T47D (cell line): ENCODE results near the gene CEP85.
"Not testable (repeated sequence)": the region's sequence is repeated elsewhere in the genome, so short reads cannot be mapped to it uniquely, and the experiment has no call there.

Experiments
- DNase-seq, 2 experiments: peaks; one replicate each; pipeline versions ENCODE4 v3.0.0 to v3.0.0-alpha.2; 2011 to 2012; ENCODE audit warnings: low read depth in 1 of 2, low spot score in 1 of 2
- JUND ChIP-seq: IDR thresholded peaks from 2 replicates; pipeline ENCODE4 v1.6.1; 2012; ENCODE audit warnings: low read depth
- in situ Hi-C: cut with HindIII; loops from 2 replicates; pipeline ENCODE4 v1.10.0; 2016; ENCODE audit warnings: low sequenced_read_pairs, low pct_unique_long_range_greater_than_20kb

Gene CEP85

DNA sequence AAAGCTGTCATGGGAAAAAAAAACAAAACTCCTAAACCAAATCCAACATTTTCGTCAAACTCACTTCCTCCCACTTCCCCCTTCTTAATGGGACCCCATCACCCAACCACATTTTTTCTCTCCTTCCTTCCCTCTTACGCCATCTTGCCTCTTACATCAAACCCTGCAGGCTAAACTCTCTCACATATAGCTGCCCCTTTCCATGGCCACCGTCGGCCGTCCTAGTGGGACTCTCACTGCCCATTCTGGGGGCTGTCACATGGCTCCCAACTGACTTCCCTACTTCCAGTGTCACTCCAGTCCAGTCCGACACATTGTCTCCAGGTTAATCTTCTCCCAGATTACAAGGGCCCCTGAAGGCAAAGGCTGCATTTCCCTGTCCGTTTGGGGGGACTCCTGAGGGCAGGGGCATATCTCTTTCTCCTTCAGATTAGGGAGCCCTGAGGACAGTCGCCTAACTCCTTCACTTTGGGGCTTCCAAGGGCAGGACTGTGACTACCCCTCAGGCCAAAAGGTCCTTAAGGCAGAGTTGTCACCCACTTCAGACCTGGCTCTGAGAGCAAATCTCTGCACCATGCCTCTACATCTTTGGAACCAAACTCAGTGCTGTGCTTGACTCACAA lies 71.8 kb downstream of the CEP85 start:
- in situ Hi-C loops: no loop called here
- TF ChIP-seq JUND: no peak
- no peak for DNase-seq

DNA sequence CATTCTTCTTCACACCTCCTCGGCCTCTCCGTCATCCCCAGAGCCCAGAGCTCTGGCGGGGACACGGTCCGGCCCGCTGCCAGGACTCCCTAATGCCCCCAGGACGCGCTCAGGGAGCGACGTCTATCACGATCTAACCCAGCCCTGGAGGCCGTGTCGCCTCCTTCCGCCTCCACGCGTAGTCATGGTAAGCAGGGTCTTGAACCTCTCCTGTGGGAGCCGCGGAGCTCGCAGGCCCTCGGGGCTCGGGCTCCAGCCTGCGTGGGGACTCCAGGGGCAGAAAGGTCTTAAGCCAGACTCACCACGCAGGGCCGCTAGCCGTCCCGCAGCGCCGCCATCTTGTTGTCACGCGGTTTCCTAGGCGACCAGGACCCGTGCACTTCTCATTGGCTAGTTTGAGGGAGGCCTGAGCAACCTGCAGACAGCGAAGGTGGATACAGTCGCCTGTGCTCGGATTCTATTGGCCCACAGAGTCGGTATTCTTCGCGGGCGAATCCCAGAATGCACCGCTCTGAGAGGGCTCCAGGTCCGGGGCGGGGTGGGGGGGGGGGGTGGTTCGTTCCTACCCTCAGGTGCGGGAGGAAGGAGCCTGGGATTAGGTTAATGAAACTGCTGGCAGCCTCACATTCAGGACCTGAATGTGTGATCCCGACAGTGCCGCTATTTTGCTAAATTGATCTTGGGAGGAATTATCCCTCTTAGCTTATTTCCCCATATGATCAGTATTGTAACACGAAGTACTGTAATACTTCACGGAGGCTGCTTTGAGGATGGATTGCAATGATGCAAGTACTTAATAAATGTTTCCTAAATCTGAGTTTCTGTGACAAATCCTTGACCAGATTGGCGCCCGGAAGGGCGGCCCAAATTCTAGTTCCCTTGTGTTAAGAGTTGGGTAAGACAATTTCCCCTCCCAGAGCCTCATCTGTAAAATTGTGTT lies 72.6 kb downstream of the CEP85 start, which contains the start of gene UBXN11:
UBXN11 (minus strand) TSS at position 347 of the 940 bp plus-strand sequence. CDS start 3,753 bp downstream, outside the sequence.
- no peak for TF ChIP-seq JUND
- in situ Hi-C loops: no loop called here
- peak; percentile 97 to 98 for DNase-seq

DNA sequence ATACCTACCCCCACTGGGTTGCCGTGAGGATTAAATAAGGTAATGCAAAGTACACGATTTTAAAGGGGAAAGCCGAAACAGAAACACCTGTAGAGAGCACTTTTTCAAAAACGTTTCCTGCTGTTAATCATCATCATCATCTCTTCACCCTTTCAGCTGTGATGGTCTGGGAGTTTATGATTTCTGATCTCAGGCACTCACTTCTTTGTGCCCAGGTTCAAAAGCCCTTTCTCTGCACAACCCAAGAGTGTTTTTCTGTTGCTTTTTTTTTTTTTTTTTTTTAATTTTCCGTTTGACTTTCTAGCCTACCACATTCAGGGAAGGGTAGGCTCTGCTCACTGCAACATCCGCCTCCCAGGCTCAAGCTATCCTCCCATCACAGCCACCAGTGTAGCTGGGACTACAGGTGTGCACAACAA lies 73.4 kb downstream of the CEP85 start:
- in situ Hi-C loops: no loop called here
- TF ChIP-seq JUND: no peak
- DNase-seq: no peak

DNA sequence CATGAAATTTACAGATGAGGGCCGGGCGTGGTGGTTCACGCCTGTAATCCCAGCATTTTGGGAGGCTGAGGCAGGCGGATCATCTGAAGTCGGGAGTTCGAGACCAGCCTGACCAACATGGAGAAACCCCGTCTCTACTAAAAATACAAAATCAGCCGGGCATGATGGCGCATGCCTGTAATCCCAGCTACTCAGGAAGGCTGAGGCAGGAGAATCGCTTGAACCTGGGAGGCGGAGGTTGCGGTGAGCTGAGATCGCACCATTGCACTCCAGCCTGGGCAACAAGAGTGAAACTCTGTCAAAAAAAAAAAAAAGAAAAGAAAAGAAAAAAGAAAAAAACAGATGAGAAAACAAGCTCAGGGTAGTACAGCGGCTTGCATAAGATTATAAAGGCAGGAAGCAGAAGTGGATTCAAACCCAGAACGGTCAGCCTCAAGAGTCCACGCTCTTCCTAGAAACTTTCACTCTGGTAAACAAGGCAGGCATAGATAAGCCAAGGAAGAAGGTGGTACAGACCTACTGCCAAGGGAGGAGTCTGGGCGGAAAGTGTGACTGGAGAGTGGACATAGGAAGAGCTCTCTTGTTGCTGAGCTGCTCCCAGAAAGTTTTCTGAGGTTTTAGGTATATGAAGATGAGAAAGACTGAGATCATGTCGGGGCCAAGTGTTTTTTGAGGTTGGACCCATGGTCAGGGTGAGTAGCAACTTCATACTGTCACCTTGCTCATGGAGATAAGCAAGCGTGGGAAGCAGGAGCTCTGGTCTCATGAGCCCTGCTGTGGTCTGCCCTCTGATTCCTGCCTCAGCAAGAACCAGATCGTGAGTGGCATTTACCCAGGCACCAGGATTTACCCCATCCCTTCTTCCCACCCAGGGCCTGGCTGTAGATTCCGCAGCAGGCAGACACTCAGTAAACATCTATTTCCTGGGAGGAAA lies 74.2 kb downstream of the CEP85 start:
- in situ Hi-C loops, DNase-seq: not testable (repeated sequence)

DNA sequence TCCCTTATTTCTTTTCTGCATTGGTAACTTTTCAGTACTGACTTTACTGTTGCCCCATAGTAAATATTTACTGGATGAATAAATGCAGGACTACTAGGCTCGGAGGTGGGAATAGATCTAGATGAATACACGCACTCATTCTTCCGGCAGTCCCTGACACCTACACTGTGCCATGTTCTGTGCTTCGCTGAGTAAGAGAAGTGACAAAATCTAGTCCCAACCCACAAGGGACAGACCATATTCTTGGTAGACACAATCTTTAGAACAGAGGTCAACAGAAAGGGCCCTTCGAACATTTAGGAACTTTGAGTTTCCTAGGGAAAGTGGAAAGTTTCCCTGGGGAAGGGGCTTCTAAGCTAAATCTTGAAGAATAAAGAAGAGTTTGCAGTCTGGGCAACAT lies 80.5 kb downstream of the CEP85 start:
- DNase-seq: no peak
- no peak for TF ChIP-seq JUND
- in situ Hi-C loops: no loop called here

DNA sequence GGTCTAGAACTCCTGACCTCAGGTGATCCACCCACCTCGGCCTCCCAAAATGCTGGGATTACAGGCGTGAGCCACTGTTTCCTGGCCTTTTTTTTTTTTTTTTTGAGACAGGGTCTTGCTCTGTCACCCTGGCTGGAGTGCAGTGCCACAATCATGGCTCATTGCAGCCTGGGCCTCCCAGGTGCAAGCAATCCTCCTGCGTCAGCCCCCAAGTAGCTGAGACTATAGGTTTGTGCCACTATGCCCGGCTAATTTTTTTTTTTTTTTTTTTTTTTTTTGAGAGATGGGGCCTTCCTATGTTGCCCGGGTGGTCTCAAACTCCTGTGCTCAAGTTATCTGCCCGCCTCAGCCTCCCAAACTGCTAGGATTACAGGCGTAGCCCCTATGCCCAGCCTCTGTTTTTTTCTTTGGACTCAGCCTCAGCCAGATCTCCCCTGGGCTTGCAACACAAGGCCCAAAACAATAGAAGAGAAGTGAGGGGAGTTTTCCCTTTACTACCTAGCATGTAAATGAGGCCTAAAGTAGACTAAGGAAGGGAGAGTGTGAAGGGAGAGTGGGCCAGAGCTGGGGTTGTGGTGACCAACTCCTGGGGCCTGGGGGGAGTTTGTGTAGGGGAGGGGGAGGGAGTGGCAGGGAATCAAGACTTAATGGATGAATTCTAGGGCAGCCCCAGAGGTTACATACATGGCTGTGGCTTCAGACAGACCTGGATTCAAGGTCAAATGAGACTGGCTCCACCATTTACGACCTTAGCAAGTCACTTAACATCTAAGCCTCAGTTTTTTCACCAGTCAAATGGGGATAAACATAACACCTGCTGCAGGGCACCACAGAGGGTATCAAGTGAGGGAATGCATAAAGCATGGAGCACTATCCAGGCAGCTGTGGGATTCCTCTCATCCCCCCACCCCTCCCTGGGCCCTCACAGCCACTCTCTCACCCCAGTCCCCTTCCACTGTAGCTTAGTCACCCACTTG lies 82.2 kb downstream of the CEP85 start:
- TF ChIP-seq JUND: no peak
- DNase-seq: no peak
- in situ Hi-C loops: no loop called here

DNA sequence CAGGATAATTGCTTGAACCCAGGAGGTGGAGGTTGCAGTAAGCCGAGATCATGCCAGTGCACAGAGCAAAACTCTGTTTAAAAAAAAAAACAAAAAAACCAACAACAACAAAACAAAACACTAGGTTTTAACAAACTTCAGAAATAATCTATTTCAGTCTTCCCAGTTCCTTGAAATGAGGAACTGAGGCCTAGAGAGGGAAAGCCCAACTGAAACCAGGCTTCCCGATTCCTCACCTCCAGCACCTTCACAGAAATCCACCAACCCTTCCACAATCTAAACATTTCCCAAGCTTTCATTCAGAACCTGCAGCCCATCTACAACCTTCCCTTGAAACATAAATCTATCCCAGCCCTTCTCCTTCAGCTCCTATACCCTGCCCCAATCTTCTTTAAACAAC lies 83.1 kb downstream of the CEP85 start:
- in situ Hi-C loops: no loop called here
- DNase-seq: no peak
- TF ChIP-seq JUND: no peak

DNA sequence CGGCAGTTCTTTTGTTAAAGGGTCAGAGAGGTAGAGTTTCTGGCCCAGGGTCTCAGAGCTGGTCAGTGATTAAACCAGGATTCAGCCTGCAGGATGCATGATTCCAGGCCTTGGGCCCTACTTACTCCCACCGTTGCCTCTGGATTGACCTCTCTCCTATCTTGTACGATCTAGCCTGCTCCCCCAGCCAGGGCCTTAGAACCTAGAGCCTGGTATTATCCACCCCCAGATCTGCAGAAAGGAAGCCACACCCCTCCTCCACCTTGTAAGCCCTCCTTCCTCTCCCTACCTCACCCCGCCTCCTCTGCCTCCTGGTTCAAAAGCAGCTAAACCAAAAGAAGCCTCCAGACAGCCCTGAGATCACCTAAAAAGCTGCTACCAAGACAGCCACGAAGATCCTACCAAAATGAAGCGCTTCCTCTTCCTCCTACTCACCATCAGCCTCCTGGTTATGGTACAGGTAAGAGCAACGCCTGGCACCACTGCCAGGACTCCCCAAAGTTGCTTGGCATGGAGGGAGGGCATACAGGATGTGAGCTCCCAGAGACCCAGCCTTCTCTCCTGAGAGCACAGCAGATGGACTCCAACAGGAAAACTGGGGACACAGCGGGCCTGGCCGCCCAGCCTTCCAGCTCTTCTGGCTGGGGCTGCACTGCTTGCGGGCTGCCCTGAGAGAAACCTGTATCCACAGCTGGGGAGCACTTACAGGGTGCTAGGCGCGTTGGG lies 83.8 kb downstream of the CEP85 start, which contains the start of gene CD52:
CD52 (plus strand) TSS at position 347 of the 726 bp plus-strand sequence; CDS start at position 407, 60 bp downstream.
- in situ Hi-C loops: no loop called here
- TF ChIP-seq JUND: no peak
- no peak for DNase-seq

DNA sequence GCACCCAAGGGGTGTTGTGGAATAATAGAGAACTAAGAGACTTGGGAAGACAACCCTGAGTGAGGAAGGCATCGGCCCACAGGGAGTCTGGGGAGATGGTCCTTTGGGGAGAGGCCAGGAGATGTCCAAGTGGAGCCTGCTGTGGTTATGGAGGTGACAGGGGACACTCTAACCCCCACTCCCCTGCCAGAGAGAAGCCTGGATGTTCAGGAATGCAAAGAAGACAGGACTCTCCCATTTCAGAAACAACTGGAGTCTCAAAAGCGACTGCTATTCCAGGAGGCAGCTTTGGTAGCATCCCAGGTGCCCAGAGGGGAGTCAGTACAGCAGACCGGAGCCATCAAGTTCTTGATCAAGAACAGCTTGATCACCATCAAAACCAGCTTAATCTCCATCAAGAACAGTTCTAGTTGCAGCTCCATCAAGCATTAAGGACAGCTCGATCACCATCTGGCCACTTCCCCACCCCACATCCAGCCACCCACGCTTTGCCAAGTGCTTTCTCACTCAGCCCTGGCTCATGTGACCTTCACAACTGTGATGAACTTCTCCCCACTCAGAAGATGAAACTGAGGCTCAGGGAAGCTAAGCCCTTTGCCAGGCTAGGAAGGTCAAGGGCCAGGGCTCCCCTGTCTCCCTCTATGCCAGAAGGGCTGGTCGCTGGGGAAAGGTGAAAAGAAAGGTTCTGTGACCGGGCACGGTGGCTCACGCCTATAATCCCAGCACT lies 84.5 kb downstream of the CEP85 start:
- in situ Hi-C loops: no loop called here
- DNase-seq: no peak
- TF ChIP-seq JUND: no peak

DNA sequence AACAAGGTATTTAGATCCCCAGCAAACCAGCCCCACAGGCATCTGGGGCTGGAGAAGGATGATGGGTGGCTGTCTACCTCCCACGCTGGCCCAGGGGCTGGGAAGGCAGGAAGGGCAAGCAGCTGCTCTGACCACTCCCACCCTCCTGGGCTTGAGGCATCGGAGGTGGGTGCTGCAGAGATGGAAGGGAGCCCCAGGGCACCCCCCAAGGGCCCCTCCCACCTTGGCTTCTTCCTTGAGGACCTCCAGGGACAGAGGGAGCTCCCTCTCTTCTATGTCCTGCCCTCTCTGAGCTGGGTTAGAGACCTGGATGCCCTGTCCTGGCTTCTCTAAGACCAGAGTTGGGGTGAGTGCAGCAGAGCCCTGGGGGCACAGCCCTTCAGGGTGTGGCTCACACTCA lies 86.9 kb downstream of the CEP85 start:
- TF ChIP-seq JUND: no peak
- in situ Hi-C loops: no loop called here
- no peak for DNase-seq
